HG02973 (cell line): ENCODE data around the gene SEC24A.
A peak's percentile ranks its signal among the peaks of the same experiment; 100 is the strongest.
"Not testable (repeated sequence)": the region's sequence is repeated elsewhere in the genome, so short reads cannot be mapped to it uniquely, and the experiment has no call there.

Experiments used
- ATAC-seq: cut with Tn5 transposase; IDR thresholded peaks from one replicate; pipeline ENCODE4 v1.9.1; 2021; ENCODE audit warnings: moderate library complexity; ENCODE audit not compliant: unreplicated experiment

Gene SEC24A

DNA sequence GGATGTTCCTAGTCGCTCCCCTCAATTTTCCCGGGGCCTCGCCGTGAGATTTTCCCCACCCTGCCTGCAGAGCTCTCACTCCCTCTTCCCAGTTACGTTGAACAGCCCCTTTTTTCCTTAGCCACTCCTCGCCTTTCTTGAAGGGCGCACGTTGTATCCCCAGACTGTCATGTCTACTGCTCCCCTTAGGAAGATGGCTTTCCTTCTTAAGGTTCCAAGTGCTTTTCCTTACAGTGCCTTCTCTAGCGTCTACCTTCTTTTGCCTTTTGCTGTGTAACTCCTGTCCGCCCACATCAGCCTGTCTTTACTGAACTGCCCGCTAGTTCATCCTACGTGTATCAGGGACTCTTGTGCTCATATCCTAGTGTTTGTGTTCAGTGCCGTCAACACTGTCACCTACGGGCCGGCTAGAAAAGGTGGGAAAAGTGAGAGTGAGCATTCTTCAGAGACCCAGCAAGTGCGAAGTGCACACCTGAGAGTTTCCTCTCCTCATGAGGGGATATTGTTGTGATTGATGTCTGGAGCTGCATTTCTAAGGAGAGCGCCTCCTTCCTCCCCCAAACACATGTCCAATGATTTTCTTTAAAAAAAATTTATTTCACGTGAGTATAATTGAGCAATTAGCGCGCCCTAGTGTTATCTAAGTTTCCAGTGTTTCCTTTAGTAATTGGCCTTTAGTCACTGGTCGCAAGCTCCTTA, 90.5 kb downstream of the SEC24A start:
- no peak for ATAC-seq

DNA sequence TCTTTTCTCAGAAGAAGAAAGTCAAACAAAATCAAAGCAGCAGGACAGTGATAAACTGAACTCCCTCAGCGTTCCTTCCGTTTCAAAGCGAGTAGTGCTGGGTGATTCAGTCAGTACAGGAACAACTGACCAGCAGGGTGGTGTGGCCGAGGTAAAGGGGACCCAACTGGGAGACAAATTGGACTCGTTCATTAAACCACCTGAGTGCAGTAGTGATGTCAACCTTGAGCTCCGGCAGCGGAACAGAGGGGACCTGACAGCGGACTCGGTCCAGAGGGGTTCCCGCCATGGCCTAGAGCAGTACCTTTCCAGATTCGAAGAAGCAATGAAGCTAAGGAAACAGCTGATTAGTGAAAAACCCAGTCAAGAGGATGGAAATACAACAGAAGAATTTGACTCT, 92.5 kb downstream of the SEC24A start:
- no peak for ATAC-seq

DNA sequence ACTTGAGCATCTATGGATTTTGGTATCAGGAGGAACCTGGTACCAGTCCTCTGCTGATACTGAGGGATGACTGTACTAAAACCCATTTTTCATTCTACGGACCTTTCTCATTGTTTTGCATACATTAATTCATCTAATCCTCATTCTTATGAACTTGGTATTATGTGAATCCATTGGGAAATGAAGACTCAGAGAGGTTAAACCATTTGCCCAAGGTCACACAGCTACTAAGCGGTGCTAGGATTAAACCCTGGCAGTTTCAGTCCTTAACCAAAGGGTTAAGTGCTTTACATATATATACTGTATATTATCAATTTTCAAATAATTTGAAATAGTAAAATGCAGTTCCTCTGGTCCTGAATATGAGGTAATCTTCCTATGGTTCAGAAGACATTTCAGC, 93.5 kb downstream of the SEC24A start:
- ATAC-seq, result no peak

DNA sequence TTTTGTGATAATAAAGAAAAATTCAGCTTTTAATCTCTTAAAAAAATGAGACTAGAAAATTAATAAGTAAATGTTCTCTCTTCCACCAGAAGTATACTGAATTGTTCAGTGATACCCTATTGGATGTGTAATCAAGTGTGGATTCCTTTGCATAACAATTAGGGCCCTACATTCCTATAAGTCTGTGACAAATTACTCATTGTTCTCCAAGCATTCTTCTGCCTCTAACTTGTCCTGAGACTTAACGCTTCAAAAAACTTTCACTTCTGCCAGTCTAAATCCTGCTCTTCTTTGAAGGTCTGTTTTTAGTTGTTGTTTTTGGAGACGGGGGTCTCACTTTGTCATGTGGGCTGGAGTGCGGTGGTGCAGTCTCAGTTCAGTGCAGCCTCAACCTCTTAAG, 100.8 kb downstream of the SEC24A start:
- no peak for ATAC-seq

DNA sequence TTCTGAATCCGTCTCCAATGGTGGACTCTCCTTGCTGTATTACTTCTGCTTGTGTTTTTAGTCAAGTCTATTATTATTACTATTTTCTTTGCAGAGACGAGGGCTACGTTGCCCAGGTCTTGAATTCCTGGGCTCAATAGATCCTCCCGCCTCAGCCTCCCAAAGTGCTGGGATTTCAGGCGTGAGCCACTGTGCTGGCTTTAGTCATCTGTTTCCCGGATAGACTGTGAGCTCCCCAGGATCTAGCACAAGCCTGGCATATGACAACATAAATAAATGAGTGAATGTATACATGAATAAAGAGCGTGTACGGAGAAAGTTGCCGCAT, 109.6 kb downstream of the SEC24A start:
- peak; percentile 21 for ATAC-seq

DNA sequence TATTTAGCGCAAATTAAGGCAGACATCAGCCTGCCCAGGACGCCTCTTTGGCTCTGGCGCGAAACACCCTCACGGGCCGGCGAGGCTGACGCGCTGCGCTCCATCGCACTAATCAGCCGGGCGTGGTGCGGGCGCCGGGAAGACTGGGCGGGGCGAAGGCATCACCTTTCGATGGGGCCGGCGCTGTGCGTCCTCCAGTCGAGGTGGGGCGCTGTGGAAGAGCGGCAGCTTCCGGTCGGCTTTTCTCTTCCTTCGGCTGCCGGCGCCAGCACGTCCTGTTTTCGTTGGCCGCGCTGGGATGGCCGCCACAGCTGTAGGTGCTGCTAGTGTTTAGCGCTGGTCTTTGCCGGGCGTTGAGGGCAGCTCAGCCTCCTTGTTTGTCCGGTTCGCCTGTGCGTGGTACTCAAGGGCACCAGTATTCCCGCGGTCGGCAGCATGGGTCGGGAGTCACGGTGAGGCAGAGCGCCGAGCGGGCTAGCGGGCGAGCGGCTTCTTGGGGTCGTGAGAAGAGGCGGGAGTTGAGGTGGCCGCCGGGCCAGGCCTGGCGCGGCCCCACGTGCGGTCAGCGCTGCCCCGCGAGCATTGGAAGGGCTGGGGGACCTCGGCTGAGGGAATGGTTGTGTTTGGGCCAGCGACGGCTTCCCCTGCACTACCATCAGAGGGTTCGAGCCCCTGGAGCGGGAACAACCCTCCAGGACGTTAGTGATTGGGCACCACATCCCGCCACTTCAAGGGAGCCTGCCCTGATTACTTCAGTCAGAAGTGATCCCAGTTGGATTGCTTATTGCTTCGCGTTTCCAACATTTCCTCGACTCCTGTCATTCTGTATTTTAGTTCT, 110.1 kb downstream of the SEC24A start, which contains the start of gene DDX46:
Gene DDX46, plus strand, starts transcription at position 276 of the 838 bp plus-strand sequence. Its CDS starts 160 bp downstream, at position 436.
- ATAC-seq, result peak; percentile 95

DNA sequence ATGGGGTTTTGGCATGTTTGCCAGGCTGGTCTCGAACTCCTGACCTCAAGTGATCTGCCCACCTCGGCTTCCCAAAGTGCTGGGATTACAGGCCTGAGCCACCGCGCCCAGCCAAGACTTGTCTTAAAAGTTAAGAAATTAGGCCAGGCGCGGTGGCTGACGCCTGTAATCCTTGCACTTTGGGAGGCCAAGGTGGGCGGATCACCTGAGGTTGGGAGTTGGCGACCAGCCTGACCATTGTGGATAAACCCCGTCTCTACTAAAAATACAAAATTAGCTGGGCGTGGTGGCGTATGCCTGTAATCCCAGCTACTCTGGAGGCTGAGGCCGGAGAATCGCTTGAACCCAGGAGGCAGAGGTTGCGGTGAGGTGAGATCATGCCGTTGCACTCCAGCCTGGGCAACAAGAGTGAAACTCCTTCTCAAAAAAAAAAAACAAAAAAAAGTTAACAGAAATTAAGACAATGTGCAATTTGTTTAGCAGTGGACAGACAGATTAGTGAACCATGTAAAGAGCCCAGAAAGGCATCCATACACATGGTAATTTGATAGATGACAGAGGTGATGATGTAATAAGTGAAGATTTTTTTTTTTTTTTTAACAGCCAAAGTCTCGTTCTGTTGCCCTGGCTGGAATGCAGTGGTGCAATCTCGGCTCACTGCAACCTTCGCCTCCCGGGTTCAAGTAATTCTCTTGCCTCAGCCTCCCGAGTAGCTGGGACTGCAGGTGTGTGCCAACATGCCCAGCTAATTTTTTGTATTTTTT, 119.1 kb downstream of the SEC24A start:
- not testable (repeated sequence) for ATAC-seq

DNA sequence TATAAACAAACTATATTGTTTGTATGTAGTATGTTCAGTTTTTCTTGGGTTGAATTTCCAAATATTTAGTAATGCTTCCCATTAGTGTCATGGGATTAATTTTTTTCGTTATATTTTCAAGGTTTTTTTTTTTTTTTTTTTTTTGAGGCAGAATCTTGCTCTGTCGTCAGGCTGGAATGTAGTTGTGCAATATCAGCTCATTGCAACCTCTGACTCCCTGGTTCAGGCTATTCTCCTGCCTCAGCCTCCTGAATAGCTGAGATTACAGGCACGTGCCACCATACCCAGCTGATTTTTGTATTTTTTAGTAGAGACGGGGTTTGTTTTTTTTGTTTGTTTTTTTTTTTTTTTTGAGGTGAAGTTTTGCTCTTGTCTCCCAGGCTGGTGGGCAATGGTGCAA, 120.6 kb downstream of the SEC24A start:
- no peak for ATAC-seq

DNA sequence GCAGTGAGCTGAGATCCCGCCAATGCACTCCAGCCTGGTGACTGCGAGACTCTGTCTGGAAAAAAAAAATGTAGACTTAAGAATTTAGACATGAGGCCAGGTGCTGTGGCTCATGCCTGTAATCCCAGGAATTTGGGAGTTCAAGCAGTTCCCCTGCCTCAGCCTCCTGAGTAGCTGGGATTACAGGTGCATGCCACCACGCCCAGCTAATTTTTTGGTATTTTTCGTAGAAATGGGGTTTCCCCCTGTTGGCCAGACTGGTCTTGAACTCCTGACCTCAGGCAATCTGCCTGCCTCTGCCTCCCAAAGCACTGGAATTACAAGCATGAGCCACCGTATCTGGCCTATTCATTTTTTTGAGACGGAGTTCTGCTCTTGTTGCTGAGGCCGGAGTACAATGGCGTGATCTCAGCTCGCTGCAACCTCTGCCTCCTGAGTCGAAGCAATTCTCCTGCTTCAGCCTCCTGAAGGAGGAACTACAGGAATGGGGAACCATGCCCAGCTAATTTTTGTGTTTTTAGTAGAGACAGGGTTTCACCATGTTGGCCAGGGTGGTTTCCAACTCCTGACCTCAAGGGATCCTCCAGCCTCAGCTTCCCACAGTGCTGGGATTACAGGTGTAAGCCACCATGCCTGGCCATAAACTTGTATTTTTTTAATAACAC, 124.0 kb downstream of the SEC24A start:
- no peak for ATAC-seq

DNA sequence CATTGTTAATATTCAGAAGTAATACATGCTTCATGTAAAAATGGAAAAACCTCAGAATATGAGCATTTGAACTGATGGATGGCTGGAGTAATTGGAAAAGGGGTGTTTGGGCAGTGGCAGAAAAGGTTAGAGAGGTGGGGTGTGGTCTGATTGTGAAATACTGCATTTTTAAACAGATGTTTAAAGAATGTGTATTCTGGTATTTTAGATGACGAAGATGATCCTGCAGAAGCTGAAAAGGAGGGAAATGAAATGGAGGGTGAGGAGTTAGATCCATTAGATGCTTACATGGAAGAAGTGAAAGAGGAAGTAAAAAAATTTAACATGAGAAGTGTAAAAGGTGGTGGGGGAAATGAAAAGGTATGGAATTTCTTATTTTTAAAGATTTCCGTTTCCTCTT, 128.8 kb downstream of the SEC24A start:
- no peak for ATAC-seq
